D721Med (cell line): ENCODE data around the gene ZNF135.

Source experiments
- DNase-seq: peaks from one replicate; pipeline ENCODE4 v3.0.0; 2011; ENCODE audit warnings: low spot score; ENCODE audit not compliant: insufficient read length
- FAIRE-seq: peaks from 2 replicates; lab custom pipeline; 2011; peaks lifted over from hg19 to GRCh38; lab: Jason Lieb, UNC
- CTCF ChIP-seq: IDR thresholded peaks from 2 replicates; pipeline ENCODE4 v1.5.1; 2012; ENCODE audit warnings: mild to moderate bottlenecking, control low read depth; ENCODE audit not compliant: insufficient read depth; ENCODE audit errors: missing control alignments

ZNF135 gene

GRCh38 chr19:58089846-58090245 is 30.8 kb downstream of the ZNF135 start:
- DNase-seq: no peak
- no peak for TF ChIP-seq CTCF
- FAIRE-seq: no peak

GRCh38 chr19:58091251-58091995 is 32.3 kb downstream of the ZNF135 start:
- DNase-seq: no peak
- no peak for FAIRE-seq
- no peak for TF ChIP-seq CTCF

- no peak for FAIRE-seq
- no peak for TF ChIP-seq CTCF
- DNase-seq: no peak
Measured at GRCh38 chr19:58093071-58093470, 34.0 kb downstream of the ZNF135 start.

- no peak for TF ChIP-seq CTCF
- DNase-seq (no peak), FAIRE-seq (no peak)
Measured at GRCh38 chr19:58095328-58095727, 36.2 kb downstream of the ZNF135 start.

- FAIRE-seq (no peak), DNase-seq (no peak)
- TF ChIP-seq CTCF: no peak
Measured at GRCh38 chr19:58096884-58097283, 37.8 kb downstream of the ZNF135 start.

GRCh38 chr19:58097349-58097748 is 38.3 kb downstream of the ZNF135 start:
- FAIRE-seq (no peak), DNase-seq (no peak)
- no peak for TF ChIP-seq CTCF
